K562 (cell line): ENCODE data around the gene CAPRIN2. TPM values are rescaled to one million over a fixed set of nuclear protein-coding genes. Genes with fewer than 3 reads are reported as not detected.

Experiments used
- ATAC-seq: fragments of 200-7000 bp; cut with Tn5 transposase; 3 replicates; pipeline ENCODE4 v1.9.1; 2020; ENCODE audit warnings: moderate library complexity
- BruUV-seq: library from RNA; stranded (reverse); fragments of 400-500 nt; replicated peaks from 2 replicates; lab custom pipeline; 2021; lab: Mats Ljungman, UMichigan
- CTCF ChIA-PET: fragments of 300-600 bp; formaldehyde crosslinking; extraction: SDS; loops from one replicate; lab custom pipeline; 2021; ENCODE audit warnings: low intra/inter-chr PET ratio; lab: Yijun Ruan, JAX
- POLR2A ChIA-PET: fragments of 300-600, 350-650 bp; sonication (Branson Sonifier 250); formaldehyde crosslinking; extraction: SDS; loops from one replicate; lab custom pipeline; 2021; ENCODE audit warnings: antibody characterized with exemption, inconsistent platforms; lab: Yijun Ruan, JAX
- DNase-seq, 4 experiments: peaks; one replicate each; pipeline versions ENCODE4 v3.0.0 to v3.0.0-alpha.2; 2011 to 2018; ENCODE audit warnings: low spot score in 3 of 4, mixed read lengths in 3 of 4; ENCODE audit errors: extremely low read depth in 1 of 4
- FAIRE-seq: peaks from 2 replicates; lab custom pipeline; 2011; peaks lifted over from hg19 to GRCh38; lab: Jason Lieb, UNC
- H2AFZ ChIP-seq: 2 replicates; pipeline ENCODE4 v1.6.0; 2011; ENCODE audit warnings: low read depth, low read length, control low read depth, inconsistent platforms
- H3K27ac ChIP-seq: fragments of 200-600 bp; 3 replicates; pipeline ENCODE4 v1.8.0; 2011; ENCODE audit warnings: low read depth, mild to moderate bottlenecking, control low read depth, inconsistent platforms, low read length, moderate library complexity, mixed read lengths; ENCODE audit errors: extremely low read depth
- H3K27me3 ChIP-seq, 2 experiments: fragments of 300-600 bp in 1 of 2; 2 replicates in 1 of 2; 3 replicates in 1 of 2; pipeline versions ENCODE4 v1.6.0 to v1.8.0; 2011; ENCODE audit warnings: inconsistent platforms in 2 of 2, low read length in 2 of 2, mild to moderate bottlenecking in 1 of 2, mixed read lengths in 1 of 2, moderate library complexity in 1 of 2; ENCODE audit not compliant: control insufficient read depth in 2 of 2, insufficient read depth in 2 of 2
- H3K36me3 ChIP-seq: fragments of 300-600 bp; 3 replicates; pipeline ENCODE4 v1.8.0; 2011; ENCODE audit warnings: mild to moderate bottlenecking, low read length, inconsistent platforms; ENCODE audit not compliant: control insufficient read depth, insufficient read depth
- H3K4me1 ChIP-seq, 2 experiments: fragments of 200-600 bp in 1 of 2; replicated peaks in 1 of 2; 2 replicates in 1 of 2; 3 replicates in 1 of 2; pipeline versions ENCODE4 v1.5.1 to v1.8.0; 2011; ENCODE audit warnings: inconsistent platforms in 2 of 2, low read length in 2 of 2, mild to moderate bottlenecking in 1 of 2, mixed read lengths in 1 of 2, moderate library complexity in 1 of 2; ENCODE audit not compliant: control insufficient read depth in 2 of 2, insufficient read depth in 2 of 2
- H3K4me2 ChIP-seq: 2 replicates; pipeline ENCODE4 v1.6.1; 2011; ENCODE audit warnings: low read length, control low read depth, inconsistent platforms, mixed read lengths; ENCODE audit not compliant: insufficient read depth
- H3K4me3 ChIP-seq: fragments of 200-600 bp; sonication (generic), shearing (Covaris generic); 2 replicates; pipeline ENCODE4 v1.5.1; 2016; ENCODE audit warnings: control low read depth, inconsistent platforms
- H3K79me2 ChIP-seq: fragments of 200-600 bp; 3 replicates; pipeline ENCODE4 v1.8.0; 2011; ENCODE audit warnings: low read length, inconsistent platforms; ENCODE audit not compliant: control insufficient read depth, insufficient read depth
- H3K9ac ChIP-seq, 2 experiments: 2 replicates each; pipeline versions ENCODE4 v1.6.0 to v1.6.1; 2011; ENCODE audit warnings: low read depth in 2 of 2, low read length in 2 of 2, control low read depth in 1 of 2, inconsistent platforms in 1 of 2, mild to moderate bottlenecking in 1 of 2, mixed read lengths in 1 of 2; ENCODE audit not compliant: insufficient read depth in 1 of 2
- H3K9me1 ChIP-seq: one replicate; pipeline ENCODE4 v1.6.0; 2011; ENCODE audit warnings: inconsistent platforms, mild to moderate bottlenecking, low read length, moderate library complexity; ENCODE audit not compliant: control insufficient read depth, insufficient read depth
- H3K9me3 ChIP-seq: replicated peaks from 2 replicates; pipeline ENCODE4 v1.5.1; 2011; ENCODE audit warnings: low read depth, low read length, inconsistent platforms; ENCODE audit not compliant: control insufficient read depth, insufficient read depth
- H4K20me1 ChIP-seq: replicated peaks from 2 replicates; pipeline ENCODE4 v1.6.1; 2011; ENCODE audit warnings: low read length, inconsistent platforms, mixed read lengths; ENCODE audit not compliant: control insufficient read depth, insufficient read depth
- C11orf30 ChIP-seq: fragments of 450-650 bp; IDR thresholded peaks from 2 replicates; pipeline ENCODE4 v1.6.1; 2016; ENCODE audit warnings: low read depth, mild to moderate bottlenecking
- CREB1 ChIP-seq, 2 experiments: sonication (generic) in 1 of 2; formaldehyde crosslinking in 1 of 2; IDR thresholded peaks; 2 replicates each; pipeline versions ENCODE4 v1.6.1 to v1.8.0; 2012 to 2022; ENCODE audit warnings: inconsistent platforms in 1 of 2, mild to moderate bottlenecking in 1 of 2, missing genetic modification reagents in 1 of 2, moderate library complexity in 1 of 2
- CTBP1 ChIP-seq: fragments of 450-650 bp; IDR thresholded peaks from 2 replicates; pipeline ENCODE4 v1.6.1; 2016; ENCODE audit warnings: borderline replicate concordance
- DPF2 ChIP-seq: fragments of 450-650 bp; IDR thresholded peaks from 2 replicates; pipeline ENCODE4 v1.6.1; 2016
- EGR1 ChIP-seq: fragments of 450-650 bp; conservative IDR thresholded peaks from 2 replicates; pipeline ENCODE4 v1.6.1; 2017; ENCODE audit warnings: mild to moderate bottlenecking
- ELK1 ChIP-seq: sonication (generic); formaldehyde crosslinking; IDR thresholded peaks from 2 replicates; pipeline ENCODE4 v1.8.1; 2022; ENCODE audit warnings: missing genetic modification reagents
- FOSL1 ChIP-seq: fragments of 200-800 bp; sonication (Bioruptor generic); conservative IDR thresholded peaks from 2 replicates; pipeline ENCODE4 v1.6.1; 2016; ENCODE audit warnings: missing genetic modification characterization, missing compliant biosample characterization
- GATA2 ChIP-seq: sonication (generic); formaldehyde crosslinking; IDR thresholded peaks from 2 replicates; pipeline ENCODE4 v1.4.0; 2020; ENCODE audit warnings: mild to moderate bottlenecking, missing genetic modification reagents
- KDM1A ChIP-seq, 2 experiments: fragments of 450-650 bp; IDR thresholded peaks; 2 replicates each; pipeline ENCODE4 v1.6.1; 2016; ENCODE audit warnings: mild to moderate bottlenecking in 2 of 2
- MTA1 ChIP-seq: fragments of 450-650 bp; IDR thresholded peaks from 2 replicates; pipeline ENCODE4 v1.6.1; 2017; ENCODE audit warnings: borderline replicate concordance
- PCBP1 ChIP-seq: fragments of 200-400 bp; formaldehyde crosslinking; IDR thresholded peaks from 2 replicates; pipeline ENCODE4 v1.6.1; 2018; ENCODE audit warnings: mild to moderate bottlenecking, low read depth, low read length; ENCODE audit not compliant: poor library complexity, severe bottlenecking
- POLR2G ChIP-seq: fragments of 200-400 bp; formaldehyde crosslinking; IDR thresholded peaks from 2 replicates; pipeline ENCODE4 v1.6.1; 2017; ENCODE audit warnings: low read depth, mild to moderate bottlenecking, antibody characterized with exemption, low read length, moderate library complexity
- RBBP5 ChIP-seq: fragments of 200-600 bp; sonication (generic); IDR thresholded peaks from 2 replicates; pipeline ENCODE4 v1.6.1; 2012; ENCODE audit warnings: borderline replicate concordance, mild to moderate bottlenecking, low read length, control low read depth, inconsistent platforms; ENCODE audit not compliant: insufficient read depth, poor library complexity, severe bottlenecking
- SMARCA4 ChIP-seq: fragments of 450-650 bp; IDR thresholded peaks from 2 replicates; pipeline ENCODE4 v1.6.1; 2016
- SOX6 ChIP-seq: fragments of 450-650 bp; IDR thresholded peaks from 2 replicates; pipeline ENCODE4 v1.6.1; 2014; ENCODE audit warnings: mild to moderate bottlenecking
- ZNF589 ChIP-seq: fragments of 200-800 bp; sonication (Bioruptor generic); IDR thresholded peaks from 2 replicates; pipeline ENCODE4 v1.6.1; 2016; ENCODE audit warnings: low read depth, missing genetic modification characterization, missing compliant biosample characterization
- WGBS: fragments of 100-300 bp; shearing (Covaris generic); methylation state at CpG from one replicate; pipeline ENCODE4 v1.1.6; 2016; ENCODE audit warnings: low coverage, mixed read lengths; ENCODE audit not compliant: insufficient coverage; ENCODE audit errors: missing lambda C conversion rate; 5-methylcytosine and 5-hydroxymethylcytosine counted together
- in situ Hi-C: fragments of 300-500 bp; cut with MboI; formaldehyde crosslinking; loops from 4 replicates; pipeline ENCODE4 v1.15.0; 2018; ENCODE audit warnings: inconsistent platforms, mixed read lengths
- intact Hi-C: fragments of 100-400 bp; cut with micrococcal nuclease; formaldehyde crosslinking; loops from 2 replicates; pipeline ENCODE4 v1.14.2; 2022
- polyA plus RNA-seq, 8 experiments: library from polyadenylated mRNA; depleted of rRNA in 4 of 8; stranded (reverse) in 5 of 8; unstranded in 3 of 8; fragments of >200 nt; fragmentation: Nextera tagmentation in 2 of 8; fragmentation: Illumina TruSeq in 1 of 8; extraction: Ambion mirVana in 2 of 8; extraction: Trizol in 1 of 8; gene quantifications; 2 replicates each; pipeline versions ENCODE4 v1.2.1 to v1.2.3, GENCODE V29; 2011 to 2014; ENCODE audit warnings: inconsistent platforms in 1 of 8, missing spikeins in 1 of 8
- total RNA-seq, 7 experiments: library from RNA; depleted of rRNA in 6 of 7; stranded (reverse); fragments of >200 nt in 6 of 7; fragmentation: Illumina TruSeq in 2 of 7; extraction: Trizol in 2 of 7; gene quantifications; 2 replicates each; pipeline versions ENCODE4 v1.2.1 to v1.2.3, GENCODE V29; 2011 to 2021; ENCODE audit warnings: low replicate concordance in 1 of 7

CAPRIN2 gene
- total and polyA plus RNA-seq, 9 of the 15 experiments (the other 6 are each of a cell fraction or from before 2014, with no cell fraction given) = 2.3 to 14.5 (median 8.9) TPM

GRCh38 chr12:30795410-30796312, 40.9 kb upstream of the CAPRIN2 start (continued):
- peak; percentile 46; the same call in 1 of the 2 replicates for TF ChIP-seq POLR2G
- TF ChIP-seq ZNF589 (CRISPR knock-in tag) = no peak
- TF ChIP-seq CREB1 (IDR thresholded peaks at IDR 0.05) = 0 out of 2 replicates have a peak, but pooled peaks have one; percentile 18
- TF ChIP-seq CREB1 (CRISPR knock-in tag; IDR thresholded peaks at IDR 0.05) = no peak
- TF ChIP-seq CTBP1 = 0 out of 2 replicates have a peak, but pooled peaks have one; percentile 25
- 0 out of 4 replicates have a peak, but pooled peaks of 1 of the 2 experiments have one; percentile 31 for TF ChIP-seq KDM1A (IDR thresholded peaks at IDR 0.05)
- TF ChIP-seq PCBP1 = peak; percentile 14

GRCh38 chr12:30794591-30795409, 40.0 kb upstream of the CAPRIN2 start:
- in situ Hi-C loops = no loop called here
- Histone ChIP-seq H2AFZ (peak overlapping the region; percentile 64; the same call in 1 of the 2 replicates), H3K27ac (no peak overlapping the region), H3K79me2 (no peaks in the 10 kb centered on the region), H3K9me3 (no peaks in the 10 kb centered on the region), H3K9me1 (no peaks in the 10 kb centered on the region), H3K9ac (no peak overlapping the region), H4K20me1 (no peaks in the 10 kb centered on the region), H3K36me3 (no peaks in the 10 kb centered on the region), H3K4me3 (no peak overlapping the region), H3K4me1 (peaks cover 0 to 13% of the 10 kb centered on the region in 2 experiments; a peak in 3 of 5 replicates), H3K4me2 (no peak overlapping the region), H3K27me3 (peaks cover 0 to 4% of the 10 kb centered on the region in 2 experiments; a peak in 2 of 5 replicates)
- FAIRE-seq = peak; percentile 85
- WGBS = 39% methylated on average over 13 of the region's 13 CpGs
- POLR2A ChIA-PET = no interaction called here
- no TSS peak for BruUV-seq
- CTCF ChIA-PET = no interaction called here
- peak; percentile 11; the same call in 2 of the 3 replicates for ATAC-seq
- intact Hi-C loops = no loop called here
- DNase-seq = peak in 2 of 4 experiments; percentile 39 to 43
- no peak for TF ChIP-seq RBBP5
- peak; percentile 74 for TF ChIP-seq EGR1
- TF ChIP-seq GATA2 (CRISPR knock-in tag) = no peak
- TF ChIP-seq SMARCA4 = peak; percentile 28; the same call in 1 of the 2 replicates
- TF ChIP-seq MTA1 = no peak
- TF ChIP-seq ELK1 (CRISPR knock-in tag) = no peak
- peak; percentile 59 for TF ChIP-seq SOX6
- 0 out of 2 replicates have a peak, but pooled peaks have one; percentile 14 for TF ChIP-seq C11orf30
- peak; percentile 69; the same call in 1 of the 2 replicates for TF ChIP-seq FOSL1 (tag)
- peak; percentile 61; the same call in 1 of the 2 replicates for TF ChIP-seq DPF2
